ENCODE data around the gene RUNDC1. TPM values are rescaled to one million over a fixed set of nuclear protein-coding genes. Genes with fewer than 3 reads are reported as not detected.

RUNDC1 gene
- total RNA-seq, 2 experiments from 2014 or later, result 11.1 to 22.5 TPM

DNA sequence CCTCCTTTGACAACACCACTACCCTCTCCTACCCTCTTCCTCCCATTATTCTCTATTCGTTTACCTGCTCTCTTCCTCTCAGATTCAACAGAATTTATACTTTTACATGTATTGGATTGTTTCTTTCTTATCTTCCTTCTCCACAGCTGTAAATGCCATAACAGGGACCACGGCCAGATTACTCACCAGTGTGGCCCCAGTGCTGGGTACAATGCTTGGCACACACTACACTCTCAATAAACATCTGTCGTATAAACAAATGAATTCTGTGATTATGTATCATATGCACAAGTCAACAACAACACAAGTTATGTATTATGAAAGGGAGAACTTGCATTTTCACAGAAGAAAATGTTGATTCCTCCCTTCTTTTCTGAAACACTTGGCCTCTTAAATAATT is 36.2 kb upstream of the RUNDC1 start:
- Histone ChIP-seq H3K36me3 (ENCODE audit: insufficient read depth, low read length) (peaks cover 6% of the 10 kb centered on the region; the same call in 1 of the 2 replicates), H3K4me3 (ENCODE audit: low read depth, low read length, poor library complexity, severe bottlenecking) (no peak overlapping the region), H4K20me1 (ENCODE audit: insufficient read depth, low read length) (no peaks in the 10 kb centered on the region), H3K9me2 (ENCODE audit: insufficient read depth, low read length) (no peaks in the 10 kb centered on the region), H2AFZ (ENCODE audit: low read length) (no peak overlapping the region), H3K79me2 (ENCODE audit: insufficient read depth, low read depth, low read length) (no peaks in the 10 kb centered on the region), H3K4me1 (ENCODE audit: insufficient read depth, low read length, poor library complexity, severe bottlenecking) (no peaks in the 10 kb centered on the region), H3K27ac (ENCODE audit: low read depth, low read length, poor library complexity, severe bottlenecking) (no peak overlapping the region), H3K4me2 (ENCODE audit: low read length) (no peak overlapping the region), H3K9me3 (ENCODE audit: low read length) (no peaks in the 10 kb centered on the region)
- CTCF ChIA-PET (ENCODE audit: unreplicated experiment), result no interaction called here
- no TSS peak for BruUV-seq (replicated peaks)
- no peak for DNase-seq (ENCODE audit: low spot score)
- intact Hi-C loops (cut with micrococcal nuclease; ENCODE audit: unreplicated experiment), result no loop called here
- POLR2A ChIA-PET, result no interaction called here
- TF ChIP-seq EZH2phosphoT487 (IDR thresholded peaks at IDR 0.05; ENCODE audit: borderline replicate concordance, low read depth, low read length), result no peak
- TF ChIP-seq, protein P1, sequence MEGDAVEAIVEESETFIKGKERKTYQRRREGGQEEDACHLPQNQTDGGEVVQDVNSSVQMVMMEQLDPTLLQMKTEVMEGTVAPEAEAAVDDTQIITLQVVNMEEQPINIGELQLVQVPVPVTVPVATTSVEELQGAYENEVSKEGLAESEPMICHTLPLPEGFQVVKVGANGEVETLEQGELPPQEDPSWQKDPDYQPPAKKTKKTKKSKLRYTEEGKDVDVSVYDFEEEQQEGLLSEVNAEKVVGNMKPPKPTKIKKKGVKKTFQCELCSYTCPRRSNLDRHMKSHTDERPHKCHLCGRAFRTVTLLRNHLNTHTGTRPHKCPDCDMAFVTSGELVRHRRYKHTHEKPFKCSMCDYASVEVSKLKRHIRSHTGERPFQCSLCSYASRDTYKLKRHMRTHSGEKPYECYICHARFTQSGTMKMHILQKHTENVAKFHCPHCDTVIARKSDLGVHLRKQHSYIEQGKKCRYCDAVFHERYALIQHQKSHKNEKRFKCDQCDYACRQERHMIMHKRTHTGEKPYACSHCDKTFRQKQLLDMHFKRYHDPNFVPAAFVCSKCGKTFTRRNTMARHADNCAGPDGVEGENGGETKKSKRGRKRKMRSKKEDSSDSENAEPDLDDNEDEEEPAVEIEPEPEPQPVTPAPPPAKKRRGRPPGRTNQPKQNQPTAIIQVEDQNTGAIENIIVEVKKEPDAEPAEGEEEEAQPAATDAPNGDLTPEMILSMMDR (conservative IDR thresholded peaks at IDR 0.05; ENCODE audit: low read length), result no peak

DNA sequence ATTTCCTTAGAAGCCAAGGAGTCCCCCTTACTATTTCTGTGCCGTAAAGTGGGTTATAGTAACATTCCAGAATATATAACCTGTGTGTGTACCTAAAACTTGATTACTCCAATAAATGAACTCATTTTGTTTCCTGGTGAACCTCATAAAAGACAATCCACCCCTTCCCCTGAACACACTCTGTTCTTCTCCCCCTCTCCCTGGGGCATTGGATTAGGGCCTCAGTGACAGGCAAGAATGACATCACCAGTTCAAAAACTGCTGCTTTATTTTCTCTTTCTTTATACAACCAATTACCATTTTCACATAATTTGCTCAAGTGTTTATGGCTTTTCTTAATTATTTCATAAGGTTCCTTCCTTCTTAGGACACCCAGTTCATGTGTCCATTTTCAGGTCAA is 33.6 kb upstream of the RUNDC1 start:
- Histone ChIP-seq H3K79me2 (ENCODE audit: insufficient read depth, low read depth, low read length) (no peaks in the 10 kb centered on the region), H3K4me1 (ENCODE audit: insufficient read depth, low read length, poor library complexity, severe bottlenecking) (no peaks in the 10 kb centered on the region), H3K9me3 (ENCODE audit: low read length) (no peaks in the 10 kb centered on the region), H3K4me3 (ENCODE audit: low read depth, low read length, poor library complexity, severe bottlenecking) (no peak overlapping the region), H3K36me3 (ENCODE audit: insufficient read depth, low read length) (peaks cover 28% of the 10 kb centered on the region), H2AFZ (ENCODE audit: low read length) (no peak overlapping the region), H3K9me2 (ENCODE audit: insufficient read depth, low read length) (no peaks in the 10 kb centered on the region), H3K4me2 (ENCODE audit: low read length) (no peak overlapping the region), H3K27ac (ENCODE audit: low read depth, low read length, poor library complexity, severe bottlenecking) (no peak overlapping the region), H4K20me1 (ENCODE audit: insufficient read depth, low read length) (no peaks in the 10 kb centered on the region)
- POLR2A ChIA-PET, result no interaction called here
- TF ChIP-seq, protein P1 (conservative IDR thresholded peaks at IDR 0.05; ENCODE audit: low read length), result no peak
- TF ChIP-seq EZH2phosphoT487 (IDR thresholded peaks at IDR 0.05; ENCODE audit: borderline replicate concordance, low read depth, low read length), result no peak
- no peak for DNase-seq (ENCODE audit: low spot score)
- no TSS peak for BruUV-seq (replicated peaks)
- intact Hi-C loops (cut with micrococcal nuclease; ENCODE audit: unreplicated experiment), result no loop called here
- CTCF ChIA-PET (ENCODE audit: unreplicated experiment), result no interaction called here

GRCh38 chr17:42950044-42950783 is 30.2 kb upstream of the RUNDC1 start:
- Histone ChIP-seq H3K4me2 (ENCODE audit: low read length) (no peak overlapping the region), H3K36me3 (ENCODE audit: insufficient read depth, low read length) (peaks cover 53% of the 10 kb centered on the region), H3K27ac (ENCODE audit: low read depth, low read length, poor library complexity, severe bottlenecking) (no peak overlapping the region), H4K20me1 (ENCODE audit: insufficient read depth, low read length) (no peaks in the 10 kb centered on the region), H2AFZ (ENCODE audit: low read length) (no peak overlapping the region), H3K79me2 (ENCODE audit: insufficient read depth, low read depth, low read length) (no peaks in the 10 kb centered on the region), H3K9me3 (ENCODE audit: low read length) (no peaks in the 10 kb centered on the region), H3K4me3 (ENCODE audit: low read depth, low read length, poor library complexity, severe bottlenecking) (no peak overlapping the region), H3K4me1 (ENCODE audit: insufficient read depth, low read length, poor library complexity, severe bottlenecking) (no peaks in the 10 kb centered on the region), H3K9me2 (ENCODE audit: insufficient read depth, low read length) (no peaks in the 10 kb centered on the region)
- no peak for TF ChIP-seq EZH2phosphoT487 (IDR thresholded peaks at IDR 0.05; ENCODE audit: borderline replicate concordance, low read depth, low read length)
- TF ChIP-seq, protein P1 (conservative IDR thresholded peaks at IDR 0.05; ENCODE audit: low read length), result no peak
- intact Hi-C loops (cut with micrococcal nuclease; ENCODE audit: unreplicated experiment), result no loop called here
- ChIA-PET CTCF (ENCODE audit: unreplicated experiment) (no interaction called here), POLR2A (no interaction called here)
- BruUV-seq (replicated peaks), result no TSS peak
- no peak for DNase-seq (ENCODE audit: low spot score)

Measured in OCI-LY7 (cell line).